GM12878 (cell line): Measurements from ENCODE around the gene RBMS3.

Source experiments
- CBX5 ChIP-seq: sonication (generic); IDR thresholded peaks from 2 replicates; pipeline ENCODE4 v1.6.1; 2016; ENCODE audit warnings: low read depth, moderate library complexity, mild to moderate bottlenecking, inconsistent platforms
- CHD4 ChIP-seq: fragments of 200-600 bp; sonication (generic); IDR thresholded peaks from 2 replicates; pipeline ENCODE4 v1.6.1; 2016; ENCODE audit warnings: mild to moderate bottlenecking
- CTCF ChIP-seq, 3 experiments: IDR thresholded peaks in 2 of 3; conservative IDR thresholded peaks in 1 of 3; 2 replicates each; pipeline ENCODE4 v1.5.1; 2011; ENCODE audit warnings: low read depth in 3 of 3, low read length in 3 of 3, mild to moderate bottlenecking in 3 of 3, control low read depth in 2 of 3, moderate library complexity in 2 of 3, inconsistent platforms in 1 of 3, mixed read lengths in 1 of 3; ENCODE audit not compliant: control insufficient read depth in 2 of 3, insufficient read depth in 1 of 3; ENCODE audit errors: extremely low read depth in 1 of 3
- RAD21 ChIP-seq: IDR thresholded peaks from 2 replicates; pipeline ENCODE4 v1.6.1; 2011; ENCODE audit warnings: mild to moderate bottlenecking, low read depth, low read length, moderate library complexity; ENCODE audit not compliant: insufficient read depth
- TAF1 ChIP-seq: IDR thresholded peaks from 2 replicates; pipeline ENCODE4 v1.6.1; 2011; ENCODE audit warnings: mild to moderate bottlenecking, low read depth, low read length, borderline replicate concordance
- USF2 ChIP-seq: IDR thresholded peaks from 2 replicates; pipeline ENCODE4 v1.6.1; 2011; ENCODE audit warnings: low read depth, low read length, improper control_type of control experiment, borderline replicate concordance

GRCh38 chr3:29291982-29292363 lies 11.1 kb downstream of the RBMS3 start:
- TF ChIP-seq CTCF (IDR thresholded peaks at IDR 0.05 in 2 of 3, conservative IDR thresholded peaks at IDR 0.05 in 1 of 3; ENCODE audit: control insufficient read depth in 2 of 3, extremely low read depth in 1 of 3, insufficient read depth in 1 of 3, low read depth in 3 of 3, low read length in 3 of 3) (no peak), CHD4 (no peak), TAF1 (no peak), USF2 (no peak), CBX5 (no peak), RAD21 (no peak)
